IMR-90 (cell line): Measurements from ENCODE around the gene TAL2. TPM values are rescaled to one million over a fixed set of nuclear protein-coding genes. Genes with fewer than 3 reads are reported as not detected.

ENCODE experiments used
- ATAC-seq: fragments of 200-7000 bp; cut with Tn5 transposase; 2 replicates; pipeline ENCODE4 v1.9.1; 2020; ENCODE audit warnings: low read depth, mild to moderate bottlenecking, moderate library complexity
- BruUV-seq: library from RNA; stranded (reverse); fragments of 400-500 nt; replicated peaks from 2 replicates; lab custom pipeline; 2021; lab: Mats Ljungman, UMichigan
- CTCF ChIA-PET: fragments of 300-600 bp; formaldehyde crosslinking; extraction: SDS; loops from one replicate; lab custom pipeline; 2021; ENCODE audit warnings: antibody characterized with exemption; lab: Yijun Ruan, JAX
- POLR2A ChIA-PET: fragments of 300-600 bp; sonication (Branson Sonifier 250); formaldehyde crosslinking; loops from one replicate; lab custom pipeline; 2022; ENCODE audit warnings: antibody characterized with exemption; ENCODE audit not compliant: unreplicated experiment; lab: Charles Lee
- DNase-seq: peaks from one replicate; pipeline ENCODE4 v3.0.0; 2013
- H2AFZ ChIP-seq: replicated peaks from 2 replicates; pipeline ENCODE3; 2013; ENCODE audit warnings: low read length, mild to moderate bottlenecking; ENCODE audit not compliant: poor library complexity
- H2AK5ac ChIP-seq: 2 replicates; pipeline ENCODE4 v1.6.1; 2013; ENCODE audit warnings: low read depth, low read length, inconsistent platforms
- H2AK9ac ChIP-seq: replicated peaks from 2 replicates; pipeline ENCODE3; 2013; ENCODE audit warnings: mild to moderate bottlenecking, low read depth, low read length, moderate library complexity; ENCODE audit not compliant: poor library complexity
- H2BK120ac ChIP-seq: 2 replicates; pipeline ENCODE4 v1.6.1; 2013; ENCODE audit warnings: low read depth, low read length, inconsistent platforms
- H2BK15ac ChIP-seq: 3 replicates; pipeline ENCODE4 v1.6.1; 2013; ENCODE audit warnings: low read depth, low read length, inconsistent platforms
- H2BK20ac ChIP-seq: 2 replicates; pipeline ENCODE4 v1.6.1; 2013; ENCODE audit warnings: low read depth, mild to moderate bottlenecking, inconsistent platforms, low read length, moderate library complexity
- H2BK5ac ChIP-seq: 2 replicates; pipeline ENCODE4 v1.6.1; 2013; ENCODE audit warnings: mild to moderate bottlenecking, low read depth, low read length, inconsistent platforms; ENCODE audit not compliant: poor library complexity, severe bottlenecking
- H3K14ac ChIP-seq: replicated peaks from 2 replicates; pipeline ENCODE4 v1.6.1; 2013; ENCODE audit warnings: low read depth, low read length, inconsistent platforms
- H3K18ac ChIP-seq: 2 replicates; pipeline ENCODE4 v1.6.1; 2013; ENCODE audit warnings: low read depth, low read length, control low read depth
- H3K23ac ChIP-seq: 2 replicates; pipeline ENCODE4 v1.6.1; 2013; ENCODE audit warnings: low read depth, low read length, inconsistent platforms
- H3K27ac ChIP-seq: 2 replicates; pipeline ENCODE4 v1.5.1; 2013; ENCODE audit warnings: mild to moderate bottlenecking, control low read depth, low read length; ENCODE audit not compliant: insufficient read depth
- H3K27me3 ChIP-seq: 2 replicates; pipeline ENCODE4 v1.6.1; 2013; ENCODE audit warnings: low read length; ENCODE audit not compliant: control insufficient read depth, insufficient read depth
- H3K36me3 ChIP-seq: 2 replicates; pipeline ENCODE4 v1.6.1; 2013; ENCODE audit warnings: low read length, mixed read lengths; ENCODE audit not compliant: control insufficient read depth, insufficient read depth
- H3K4ac ChIP-seq: 2 replicates; pipeline ENCODE4 v1.6.1; 2013; ENCODE audit warnings: low read depth, low read length, inconsistent platforms
- H3K4me1 ChIP-seq: 2 replicates; pipeline ENCODE4 v1.6.1; 2013; ENCODE audit warnings: low read length, mixed read lengths; ENCODE audit not compliant: control insufficient read depth, insufficient read depth
- H3K4me2 ChIP-seq: 2 replicates; pipeline ENCODE4 v1.6.1; 2013; ENCODE audit warnings: low read depth, mild to moderate bottlenecking, control low read depth, low read length, moderate library complexity
- H3K4me3 ChIP-seq: 2 replicates; pipeline ENCODE4 v1.5.1; 2013; ENCODE audit warnings: low read depth, mild to moderate bottlenecking, control low read depth, low read length, moderate library complexity; ENCODE audit not compliant: insufficient read depth
- H3K56ac ChIP-seq: 2 replicates; pipeline ENCODE4 v1.6.1; 2013; ENCODE audit warnings: low read length, inconsistent platforms; ENCODE audit not compliant: insufficient read depth; ENCODE audit errors: extremely low read depth
- H3K79me1 ChIP-seq, 2 experiments: 2 replicates each; pipeline ENCODE4 v1.6.1; 2013; ENCODE audit warnings: low read length in 2 of 2, inconsistent platforms in 1 of 2, low read depth in 1 of 2
- H3K9ac ChIP-seq: 2 replicates; pipeline ENCODE4 v1.6.1; 2013; ENCODE audit warnings: low read depth, low read length, control low read depth
- H3K9me1 ChIP-seq: 2 replicates; pipeline ENCODE4 v1.6.1; 2013; ENCODE audit warnings: low read length, inconsistent platforms; ENCODE audit not compliant: insufficient read depth
- H3K9me3 ChIP-seq: 2 replicates; pipeline ENCODE4 v1.6.1; 2013; ENCODE audit warnings: low read length; ENCODE audit not compliant: control insufficient read depth, insufficient read depth
- H4K20me1 ChIP-seq: 2 replicates; pipeline ENCODE4 v1.6.1; 2013; ENCODE audit warnings: low read length, inconsistent platforms; ENCODE audit not compliant: insufficient read depth
- H4K5ac ChIP-seq: 2 replicates; pipeline ENCODE4 v1.6.1; 2013; ENCODE audit warnings: mild to moderate bottlenecking, low read depth, low read length, control low read depth
- H4K8ac ChIP-seq, 2 experiments: 2 replicates each; pipeline ENCODE4 v1.6.1; 2013; ENCODE audit warnings: low read depth in 2 of 2, low read length in 2 of 2, control low read depth in 1 of 2, inconsistent platforms in 1 of 2
- H4K91ac ChIP-seq: 2 replicates; pipeline ENCODE4 v1.6.1; 2013; ENCODE audit warnings: low read depth, low read length, inconsistent platforms; ENCODE audit not compliant: insufficient read depth
- BHLHE40 ChIP-seq: fragments of 150-350 bp; IDR thresholded peaks from 2 replicates; pipeline ENCODE4 v1.6.1; 2016; ENCODE audit warnings: mild to moderate bottlenecking, low read depth, low read length
- CEBPB ChIP-seq: IDR thresholded peaks from 2 replicates; pipeline ENCODE4 v1.6.1; 2012; ENCODE audit warnings: low read depth, low read length, improper control_type of control experiment
- CHD1 ChIP-seq: IDR thresholded peaks from 2 replicates; pipeline ENCODE4 v1.6.1; 2012; ENCODE audit warnings: low read depth, low read length, improper control_type of control experiment
- CTCF ChIP-seq: conservative IDR thresholded peaks from 2 replicates; pipeline ENCODE4 v1.5.1; 2012; ENCODE audit warnings: mild to moderate bottlenecking, low read depth, low read length, improper control_type of control experiment
- ELK1 ChIP-seq: fragments of 150-350 bp; IDR thresholded peaks from 2 replicates; pipeline ENCODE4 v1.6.1; 2016; ENCODE audit warnings: low read depth, mild to moderate bottlenecking, low read length, moderate library complexity, borderline replicate concordance
- FOS ChIP-seq: fragments of 150-350 bp; IDR thresholded peaks from 2 replicates; pipeline ENCODE4 v1.6.1; 2016; ENCODE audit warnings: low read depth, low read length
- MAFK ChIP-seq: IDR thresholded peaks from 2 replicates; pipeline ENCODE4 v1.6.1; 2012; ENCODE audit warnings: low read depth, low read length, improper control_type of control experiment
- MXI1 ChIP-seq: IDR thresholded peaks from 2 replicates; pipeline ENCODE4 v1.6.1; 2012; ENCODE audit warnings: low read depth, mild to moderate bottlenecking, low read length, moderate library complexity, borderline replicate concordance
- NFE2L2 ChIP-seq: fragments of 150-350 bp; IDR thresholded peaks from 2 replicates; pipeline ENCODE4 v1.6.1; 2016; ENCODE audit warnings: low read depth, mild to moderate bottlenecking, low read length
- RFX5 ChIP-seq: IDR thresholded peaks from 2 replicates; pipeline ENCODE4 v1.8.0; 2012; ENCODE audit warnings: low read depth, mild to moderate bottlenecking, low read length, moderate library complexity
- USF2 ChIP-seq: fragments of 150-350 bp; IDR thresholded peaks from 2 replicates; pipeline ENCODE4 v1.6.1; 2017; ENCODE audit warnings: mild to moderate bottlenecking, antibody characterized with exemption, low read length, low read depth
- WGBS, 2 experiments: methylation state at CpG; one replicate each; pipeline versions ENCODE4 v1.1.5 to v1.1.7; 2013; ENCODE audit warnings: missing lambda C conversion rate in 2 of 2; ENCODE audit not compliant: insufficient read length in 1 of 2; ENCODE audit errors: extremely low coverage in 2 of 2; 5-methylcytosine and 5-hydroxymethylcytosine counted together
- dilution Hi-C: fragments of 300-500 bp; cut with HindIII; formaldehyde crosslinking; loops from one replicate; pipeline ENCODE4 v1.14.3; 2018; ENCODE audit warnings: low sequenced_read_pairs; ENCODE audit not compliant: unreplicated experiment
- in situ Hi-C: fragments of 300-500 bp; cut with MboI; formaldehyde crosslinking; loops from 3 replicates; pipeline ENCODE4 v1.14.3; 2019; ENCODE audit warnings: low sequenced_read_pairs, inconsistent platforms, mixed read lengths
- intact Hi-C: fragments of 100-400 bp; cut with micrococcal nuclease; formaldehyde crosslinking; loops from 2 replicates; pipeline ENCODE4 v1.10.0; 2022
- polyA plus RNA-seq, 3 experiments: library from polyadenylated mRNA; depleted of rRNA; stranded (reverse); fragments of >200 nt; gene quantifications; 2 replicates each; pipeline ENCODE4 v1.2.3, GENCODE V29; 2012; ENCODE audit warnings: low replicate concordance in 1 of 3
- total RNA-seq: library from RNA; depleted of rRNA; stranded (reverse); fragments of >200 nt; gene quantifications from 2 replicates; pipeline ENCODE4 v1.2.3, GENCODE V29; 2012

TAL2 gene
- total and polyA plus RNA-seq, 2 of the 4 experiments (the other 2 are of a cell fraction) = 0.26 TPM; not detected in 1

- 100% methylated on average over 1 of the region's 4 CpGs; no CpG with 5 or more reads in 1 of the 2 experiments for WGBS, 2 experiments
- Histone ChIP-seq H2AFZ (no peak overlapping the region), H4K20me1 (no peaks in the 10 kb centered on the region), H3K9me1 (no peaks in the 10 kb centered on the region), H3K4me3 (no peak overlapping the region), H2AK5ac (no peak overlapping the region), H4K5ac (no peak overlapping the region), H2BK120ac (no peak overlapping the region), H3K14ac (no peak overlapping the region), H2BK20ac (no peak overlapping the region), H3K4me2 (no peak overlapping the region), H3K9me3 (no peaks in the 10 kb centered on the region), H4K91ac (no peak overlapping the region), H3K4ac (no peak overlapping the region), H3K18ac (no peak overlapping the region), H3K56ac (no peak overlapping the region), H4K8ac (no peak overlapping the region), H2AK9ac (no peak overlapping the region), H3K79me1 (no peaks in the 10 kb centered on the region), H3K9ac (no peak overlapping the region), H3K23ac (no peak overlapping the region), H3K27ac (no peak overlapping the region), H3K36me3 (no peaks in the 10 kb centered on the region), H3K27me3 (peaks cover 8% of the 10 kb centered on the region), H2BK5ac (no peak overlapping the region), H2BK15ac (no peak overlapping the region), H3K4me1 (no peaks in the 10 kb centered on the region)
- in situ Hi-C loops (no loop called here), dilution Hi-C loops (no loop called here), intact Hi-C loops (no loop called here)
- DNase-seq (no peak), ATAC-seq (no peak)
- CTCF ChIA-PET = no interaction called here
- POLR2A ChIA-PET = no interaction called here
- BruUV-seq = no TSS peak
- TF ChIP-seq RFX5 (no peak), MXI1 (no peak), USF2 (no peak), CTCF (no peak), CEBPB (no peak), ELK1 (no peak), CHD1 (no peak), FOS (no peak), MAFK (no peak), BHLHE40 (no peak), NFE2L2 (no peak)
These were observed 24.7 kb downstream of the TAL2 start for GRCh38 chr9:105686936-105687335.
